ENCODE data around the gene LAMB1. TPM values are rescaled to one million over a fixed set of nuclear protein-coding genes. Genes with fewer than 3 reads are reported as not detected.

Gene LAMB1
- total RNA-seq, 1 experiment from 2014 or later: 32.0 TPM

- TF ChIP-seq CTCF (IDR thresholded peaks at IDR 0.05 in 2 of 3, conservative IDR thresholded peaks at IDR 0.05 in 1 of 3; ENCODE audit: borderline replicate concordance in 1 of 3, insufficient read depth in 1 of 3, low read depth in 2 of 3, low read length in 2 of 3): no peak
- TF ChIP-seq YY1 (IDR thresholded peaks at IDR 0.05; ENCODE audit: extremely low read depth, insufficient replicate concordance, low read depth, low read length): no peak
Observed at GRCh38 chr7:107967420-107967819, 35.5 kb downstream of the LAMB1 start (continued).

GRCh38 chr7:107966711-107967110 lies 36.2 kb downstream of the LAMB1 start:
- Histone ChIP-seq H3K27ac (ENCODE audit: low read depth, low read length) (no peak overlapping the region), H3K4me1 (ENCODE audit: control insufficient read depth in 1 of 2, insufficient read depth in 2 of 2, low read length in 2 of 2) (no peaks in the 10 kb centered on the region; a peak in 1 of 4 replicates), H3K27me3 (ENCODE audit: insufficient read depth, low read length) (no peaks in the 10 kb centered on the region), H2AFZ (ENCODE audit: low read depth, low read length, poor library complexity, severe bottlenecking) (no peak overlapping the region), H4K20me1 (ENCODE audit: insufficient read depth) (no peaks in the 10 kb centered on the region), H3K4me3 (replicated peaks in 1 of 2; ENCODE audit: low read depth in 1 of 2, low read length in 2 of 2) (no peak overlapping the region), H3K36me3 (ENCODE audit: control insufficient read depth in 1 of 2, insufficient read depth in 2 of 2, low read length in 2 of 2) (peaks cover 0 to under 1% of the 10 kb centered on the region in 2 experiments; a peak in 2 of 4 replicates), H3K9me2 (ENCODE audit: insufficient read depth) (no peaks in the 10 kb centered on the region), H3K79me2 (ENCODE audit: insufficient read depth, low read length) (no peaks in the 10 kb centered on the region), H3K9ac (ENCODE audit: low read length) (no peak overlapping the region), H3K4me2 (ENCODE audit: low read length) (no peak overlapping the region), H3K9me3 (ENCODE audit: control insufficient read depth in 1 of 2, insufficient read depth in 1 of 2, low read depth in 1 of 2, low read length in 2 of 2) (no peaks in the 10 kb centered on the region)
- intact Hi-C loops (cut with micrococcal nuclease): no loop called here
- ChIA-PET POLR2A (no interaction called here), CTCF (no interaction called here), RAD21 (ENCODE audit: low non-redundant PET in 1 of 2, low total read pairs in 2 of 2, uncharacterized antibody in 2 of 2, unreplicated experiment in 2 of 2) (no interaction called here)
- ATAC-seq: peak; percentile 55; the same call in 1 of the 2 replicates
- DNase-seq (ENCODE audit: low read depth, low spot score): no peak
- TF ChIP-seq RAD21 (IDR thresholded peaks at IDR 0.05; ENCODE audit: low read depth) (no peak), EZH2 (IDR thresholded peaks at IDR 0.05) (no peak), EGR1 (IDR thresholded peaks at IDR 0.05; ENCODE audit: low read depth) (no peak), REST (IDR thresholded peaks at IDR 0.05; ENCODE audit: low read depth) (no peak), TCF7L2 (IDR thresholded peaks at IDR 0.05; ENCODE audit: borderline replicate concordance, extremely low read depth, insufficient read depth, insufficient read length) (no peak)
- no TSS peak for BruUV-seq (replicated peaks)

Measured in HCT116 (cell line).